Astrocyte of the cerebellum (primary cell): ENCODE measurements around the gene C14orf119.

Source experiments
- DNase-seq: peaks from one replicate; pipeline ENCODE4 v3.0.0-alpha.2; 2011; ENCODE audit warnings: low read depth
- H3K4me3 ChIP-seq: 2 replicates; pipeline ENCODE4 v1.5.1; 2011; ENCODE audit warnings: mild to moderate bottlenecking, low read depth, low read length, moderate library complexity
- CTCF ChIP-seq: IDR thresholded peaks from 2 replicates; pipeline ENCODE4 v1.5.1; 2012; ENCODE audit warnings: low read length, low read depth, moderate library complexity, mild to moderate bottlenecking; ENCODE audit errors: missing control alignments
- in situ Hi-C: cut with HindIII; loops from 2 replicates; pipeline ENCODE4 v1.10.0; 2017; ENCODE audit warnings: low sequenced_read_pairs

The C14orf119 gene

GRCh38 chr14:23131482-23131881 lies 36.2 kb downstream of the C14orf119 start:
- TF ChIP-seq CTCF = no peak
- H3K4me3 ChIP-seq = no peak overlapping the region
- in situ Hi-C loops = no loop called here
- DNase-seq = no peak

- in situ Hi-C loops = no loop called here
- no peak for TF ChIP-seq CTCF
- no peak for DNase-seq
- no peak overlapping the region for H3K4me3 ChIP-seq
Measured at GRCh38 chr14:23132970-23133369, 37.7 kb downstream of the C14orf119 start.

GRCh38 chr14:23136566-23137133 lies 41.3 kb downstream of the C14orf119 start:
- DNase-seq = no peak
- no peak overlapping the region for H3K4me3 ChIP-seq
- in situ Hi-C loops = no loop called here
- TF ChIP-seq CTCF = no peak

- H3K4me3 ChIP-seq = no peak overlapping the region
- no peak for TF ChIP-seq CTCF
- in situ Hi-C loops = no loop called here
- no peak for DNase-seq
Measured at GRCh38 chr14:23137192-23137812, 42.0 kb downstream of the C14orf119 start.

- no peak for DNase-seq
- TF ChIP-seq CTCF = no peak
- H3K4me3 ChIP-seq = no peak overlapping the region
- in situ Hi-C loops = no loop called here
Measured at GRCh38 chr14:23137813-23138535, 42.7 kb downstream of the C14orf119 start.

- no peak overlapping the region for H3K4me3 ChIP-seq
- in situ Hi-C loops = no loop called here
- no peak for TF ChIP-seq CTCF
- DNase-seq = no peak
Measured at GRCh38 chr14:23139874-23140273, 44.6 kb downstream of the C14orf119 start.
